Measurements from ENCODE around the gene ARSH.
"Not testable (repeated sequence)": the region's sequence is repeated elsewhere in the genome, so short reads cannot be mapped to it uniquely, and the experiment has no call there.

ARSH gene

GRCh38 chrX:3046253-3047240, 40.2 kb downstream of the ARSH start:
- H2AK5ac ChIP-seq (ENCODE audit: low read depth, low read length) = no peak overlapping the region
- no peaks in the 10 kb centered on the region for H3K4me1 ChIP-seq (ENCODE audit: control insufficient read depth in 2 of 2, insufficient read depth in 1 of 2, low read depth in 1 of 2, low read length in 2 of 2)
- H4K8ac ChIP-seq (ENCODE audit: low read depth, low read length) = no peak overlapping the region
- no peak overlapping the region for H3K9ac ChIP-seq (ENCODE audit: low read depth, low read length, poor library complexity)
- H3K9me3 ChIP-seq (replicated peaks in 1 of 2; ENCODE audit: control insufficient read depth in 2 of 2, insufficient read depth in 1 of 2, low read depth in 1 of 2, low read length in 2 of 2) = no peaks in the 10 kb centered on the region
- H3K4me3 ChIP-seq (ENCODE audit: low read length in 2 of 2) = no peak overlapping the region
- H3K14ac ChIP-seq (ENCODE audit: low read length) = no peak overlapping the region
- no peak overlapping the region for H2BK120ac ChIP-seq (ENCODE audit: low read depth, low read length)
- H2AFZ ChIP-seq (ENCODE audit: low read length) = no peak overlapping the region
- no peak overlapping the region for H2BK15ac ChIP-seq (ENCODE audit: low read length)
- no peak overlapping the region for H4K91ac ChIP-seq (ENCODE audit: low read depth, low read length, poor library complexity)
- no peak overlapping the region for H3K23ac ChIP-seq (ENCODE audit: low read depth, low read length, poor library complexity)
- no peak overlapping the region for H3K4me2 ChIP-seq (ENCODE audit: insufficient read depth, low read length, poor library complexity, severe bottlenecking)
- H3K27ac ChIP-seq (replicated peaks; ENCODE audit: low read length) = no peak overlapping the region
- WGBS, 2 donors (ENCODE audit: extremely low coverage in 2 of 2, insufficient read length in 2 of 2, insufficient replicate concordance in 1 of 2) = no CpG with 5 or more reads among the region's 10 CpGs
- DNase-seq (ENCODE audit: low spot score) = no peak
- no peaks in the 10 kb centered on the region for H3K27me3 ChIP-seq (ENCODE audit: control insufficient read depth in 3 of 3, insufficient read depth in 3 of 3, low read depth in 1 of 3, low read length in 3 of 3)
- H3K4ac ChIP-seq (ENCODE audit: low read length) = no peak overlapping the region
- no peaks in the 10 kb centered on the region for H3K79me1 ChIP-seq (ENCODE audit: low read depth, low read length)
- no peak overlapping the region for H2BK12ac ChIP-seq (ENCODE audit: low read length)
- no peak overlapping the region for H2BK5ac ChIP-seq (ENCODE audit: low read length)
- no peak overlapping the region for H3K18ac ChIP-seq (ENCODE audit: low read length)
- H3K36me3 ChIP-seq (replicated peaks in 1 of 2; ENCODE audit: control insufficient read depth in 2 of 2, insufficient read depth in 2 of 2, low read length in 2 of 2) = no peaks in the 10 kb centered on the region

GRCh38 chrX:3050523-3051175, 44.3 kb downstream of the ARSH start:
- H2BK120ac ChIP-seq (ENCODE audit: low read depth, low read length); H3K23ac ChIP-seq (ENCODE audit: low read depth, low read length, poor library complexity); H3K27me3 ChIP-seq (ENCODE audit: control insufficient read depth in 3 of 3, insufficient read depth in 3 of 3, low read depth in 1 of 3, low read length in 3 of 3); H4K8ac ChIP-seq (ENCODE audit: low read depth, low read length); H3K9ac ChIP-seq (ENCODE audit: low read depth, low read length, poor library complexity); H2AFZ ChIP-seq (ENCODE audit: low read length); H3K4me3 ChIP-seq (ENCODE audit: low read length in 2 of 2); H2BK5ac ChIP-seq (ENCODE audit: low read length); H2AK5ac ChIP-seq (ENCODE audit: low read depth, low read length); H3K4me2 ChIP-seq (ENCODE audit: insufficient read depth, low read length, poor library complexity, severe bottlenecking); H4K91ac ChIP-seq (ENCODE audit: low read depth, low read length, poor library complexity); H3K4ac ChIP-seq (ENCODE audit: low read length); H3K9me3 ChIP-seq (replicated peaks in 1 of 2; ENCODE audit: control insufficient read depth in 2 of 2, insufficient read depth in 1 of 2, low read depth in 1 of 2, low read length in 2 of 2); H2BK12ac ChIP-seq (ENCODE audit: low read length); DNase-seq (ENCODE audit: low spot score); H3K18ac ChIP-seq (ENCODE audit: low read length); H2BK15ac ChIP-seq (ENCODE audit: low read length); H3K4me1 ChIP-seq (ENCODE audit: control insufficient read depth in 2 of 2, insufficient read depth in 1 of 2, low read depth in 1 of 2, low read length in 2 of 2); H3K14ac ChIP-seq (ENCODE audit: low read length); H3K79me1 ChIP-seq (ENCODE audit: low read depth, low read length); H3K36me3 ChIP-seq (replicated peaks in 1 of 2; ENCODE audit: control insufficient read depth in 2 of 2, insufficient read depth in 2 of 2, low read length in 2 of 2); H3K27ac ChIP-seq (replicated peaks; ENCODE audit: low read length): not testable (repeated sequence)
- no CpG with 5 or more reads among the region's 11 CpGs for WGBS, 2 donors (ENCODE audit: extremely low coverage in 2 of 2, insufficient read length in 2 of 2, insufficient replicate concordance in 1 of 2)

DNA sequence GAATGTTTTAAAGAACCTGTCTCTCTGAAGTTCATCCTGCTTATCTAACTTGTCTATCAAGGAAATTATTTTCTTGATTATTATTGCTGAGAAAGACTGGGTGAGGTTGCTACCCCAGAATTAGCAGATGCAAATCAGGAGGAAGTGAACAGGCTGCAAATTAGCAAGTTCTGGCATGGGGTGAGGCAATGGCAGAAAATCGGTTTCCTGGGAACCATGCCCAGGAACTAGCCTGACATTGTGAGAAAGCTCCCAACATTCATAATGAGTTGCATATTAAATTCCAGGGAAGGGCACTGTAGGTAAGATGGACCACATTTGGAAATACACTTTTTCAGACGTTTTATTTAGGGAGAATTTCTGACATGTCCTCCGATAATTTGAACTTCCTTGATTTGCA, 46.5 kb downstream of the ARSH start:
- Histone ChIP-seq H3K9ac (ENCODE audit: low read depth, low read length, poor library complexity) (no peak overlapping the region), H3K4me2 (ENCODE audit: insufficient read depth, low read length, poor library complexity, severe bottlenecking) (no peak overlapping the region), H3K27ac (replicated peaks; ENCODE audit: low read length) (no peak overlapping the region), H2AK5ac (ENCODE audit: low read depth, low read length) (no peak overlapping the region), H3K4ac (ENCODE audit: low read length) (no peak overlapping the region), H3K23ac (ENCODE audit: low read depth, low read length, poor library complexity) (no peak overlapping the region), H3K14ac (ENCODE audit: low read length) (no peak overlapping the region), H3K79me1 (ENCODE audit: low read depth, low read length) (no peaks in the 10 kb centered on the region), H2BK12ac (ENCODE audit: low read length) (no peak overlapping the region), H3K4me3 (ENCODE audit: low read length in 2 of 2) (no peak overlapping the region), H3K18ac (ENCODE audit: low read length) (no peak overlapping the region), H3K27me3 (ENCODE audit: control insufficient read depth in 3 of 3, insufficient read depth in 3 of 3, low read depth in 1 of 3, low read length in 3 of 3) (no peaks in the 10 kb centered on the region), H2AFZ (ENCODE audit: low read length) (no peak overlapping the region), H3K9me3 (replicated peaks in 1 of 2; ENCODE audit: control insufficient read depth in 2 of 2, insufficient read depth in 1 of 2, low read depth in 1 of 2, low read length in 2 of 2) (no peaks in the 10 kb centered on the region), H2BK120ac (ENCODE audit: low read depth, low read length) (no peak overlapping the region), H2BK15ac (ENCODE audit: low read length) (no peak overlapping the region), H3K4me1 (ENCODE audit: control insufficient read depth in 2 of 2, insufficient read depth in 1 of 2, low read depth in 1 of 2, low read length in 2 of 2) (no peaks in the 10 kb centered on the region), H2BK5ac (ENCODE audit: low read length) (no peak overlapping the region), H4K91ac (ENCODE audit: low read depth, low read length, poor library complexity) (no peak overlapping the region), H4K8ac (ENCODE audit: low read depth, low read length) (no peak overlapping the region), H3K36me3 (replicated peaks in 1 of 2; ENCODE audit: control insufficient read depth in 2 of 2, insufficient read depth in 2 of 2, low read length in 2 of 2) (no peaks in the 10 kb centered on the region)
- no peak for DNase-seq (ENCODE audit: low spot score)
- no CpG with 5 or more reads among the region's 3 CpGs for WGBS, 2 donors (ENCODE audit: extremely low coverage in 2 of 2, insufficient read length in 2 of 2, insufficient replicate concordance in 1 of 2)

DNA sequence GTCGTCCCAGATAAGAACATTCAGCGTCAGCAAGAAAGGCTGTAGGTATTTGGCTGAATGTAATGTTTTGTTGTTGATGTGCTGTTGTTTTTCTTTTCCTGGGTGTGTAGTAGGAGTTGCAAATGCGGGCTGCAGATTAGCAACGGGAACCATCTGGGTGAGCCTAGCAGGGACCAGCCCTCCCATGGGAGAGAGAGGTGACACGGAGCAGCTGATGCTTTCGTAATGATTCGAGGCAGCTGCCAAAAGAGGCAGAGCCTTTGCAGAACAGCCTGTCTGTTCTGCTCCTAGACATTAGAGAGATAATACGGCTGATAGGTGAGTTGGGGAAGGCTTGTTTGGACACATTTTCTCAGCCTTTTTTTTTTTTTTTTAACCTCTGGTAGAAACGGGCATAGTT, 60.2 kb downstream of the ARSH start:
- no peak overlapping the region for H3K18ac ChIP-seq (ENCODE audit: low read length)
- no peak overlapping the region for H3K23ac ChIP-seq (ENCODE audit: low read depth, low read length, poor library complexity)
- no peaks in the 10 kb centered on the region for H3K36me3 ChIP-seq (replicated peaks in 1 of 2; ENCODE audit: control insufficient read depth in 2 of 2, insufficient read depth in 2 of 2, low read length in 2 of 2)
- no peaks in the 10 kb centered on the region for H3K4me1 ChIP-seq (ENCODE audit: control insufficient read depth in 2 of 2, insufficient read depth in 1 of 2, low read depth in 1 of 2, low read length in 2 of 2)
- no peak for DNase-seq (ENCODE audit: low spot score)
- H3K4ac ChIP-seq (ENCODE audit: low read length) = no peak overlapping the region
- no peak overlapping the region for H2BK15ac ChIP-seq (ENCODE audit: low read length)
- H3K4me3 ChIP-seq (ENCODE audit: low read length in 2 of 2) = no peak overlapping the region
- no peak overlapping the region for H2AK5ac ChIP-seq (ENCODE audit: low read depth, low read length)
- H3K27ac ChIP-seq (replicated peaks; ENCODE audit: low read length) = no peak overlapping the region
- no peaks in the 10 kb centered on the region for H3K79me1 ChIP-seq (ENCODE audit: low read depth, low read length)
- no peak overlapping the region for H2BK5ac ChIP-seq (ENCODE audit: low read length)
- no peak overlapping the region for H3K4me2 ChIP-seq (ENCODE audit: insufficient read depth, low read length, poor library complexity, severe bottlenecking)
- H2BK12ac ChIP-seq (ENCODE audit: low read length) = no peak overlapping the region
- H3K9me3 ChIP-seq (replicated peaks in 1 of 2; ENCODE audit: control insufficient read depth in 2 of 2, insufficient read depth in 1 of 2, low read depth in 1 of 2, low read length in 2 of 2) = no peaks in the 10 kb centered on the region
- no CpG with 5 or more reads among the region's 9 CpGs for WGBS, 2 donors (ENCODE audit: extremely low coverage in 2 of 2, insufficient read length in 2 of 2, insufficient replicate concordance in 1 of 2)
- no peak overlapping the region for H2BK120ac ChIP-seq (ENCODE audit: low read depth, low read length)
- no peak overlapping the region for H3K14ac ChIP-seq (ENCODE audit: low read length)
- H2AFZ ChIP-seq (ENCODE audit: low read length) = no peak overlapping the region
- no peak overlapping the region for H4K91ac ChIP-seq (ENCODE audit: low read depth, low read length, poor library complexity)
- no peak overlapping the region for H4K8ac ChIP-seq (ENCODE audit: low read depth, low read length)
- H3K9ac ChIP-seq (ENCODE audit: low read depth, low read length, poor library complexity) = no peak overlapping the region
- H3K27me3 ChIP-seq (ENCODE audit: control insufficient read depth in 3 of 3, insufficient read depth in 3 of 3, low read depth in 1 of 3, low read length in 3 of 3) = no peaks in the 10 kb centered on the region

Data from neuronal stem cell (in vitro differentiated cells).